SHP77 (cell line): ENCODE results near the gene CADPS2.
A peak's percentile ranks its signal among the peaks of the same experiment; 100 is the strongest.

Experiments
- DNase-seq, 2 experiments: peaks; one replicate each; lab custom pipeline; 2025; lab: John Stamatoyannopoulos, UW

Gene CADPS2

GRCh38 chr7:122886357-122887081, at the start of gene CADPS2:
CADPS2 (minus strand) TSS chr7:122886460; CDS start chr7:122886337, 123 bp downstream.
- peak; percentile 81 to 82 for DNase-seq

GRCh38 chr7:122935620-122936019, 49.4 kb upstream of the CADPS2 start:
- DNase-seq = no peak

GRCh38 chr7:122919643-122920181, 33.5 kb upstream of the CADPS2 start:
- DNase-seq = no peak

GRCh38 chr7:122914812-122915211, 28.6 kb upstream of the CADPS2 start:
- no peak for DNase-seq

- no peak for DNase-seq
Measured at GRCh38 chr7:122913608-122914007, 27.3 kb upstream of the CADPS2 start.

GRCh38 chr7:122902751-122903495, 16.7 kb upstream of the CADPS2 start:
- no peak for DNase-seq

GRCh38 chr7:122901250-122901649, 15.0 kb upstream of the CADPS2 start:
- no peak for DNase-seq

GRCh38 chr7:122896509-122896908, 10.2 kb upstream of the CADPS2 start:
- DNase-seq = no peak

GRCh38 chr7:122893486-122893885, 7.2 kb upstream of the CADPS2 start:
- DNase-seq = no peak

- DNase-seq = no peak
Measured at GRCh38 chr7:122889116-122889515, 2.9 kb upstream of the CADPS2 start.

GRCh38 chr7:122887848-122888247, 1.6 kb upstream of the CADPS2 start:
- no peak for DNase-seq

GRCh38 chr7:122887198-122887597, 938 bp upstream of the CADPS2 start:
- peak; percentile 36 to 75 for DNase-seq

GRCh38 chr7:122885583-122886356, 490 bp downstream of the CADPS2 start:
- peak; percentile 42 to 53 for DNase-seq

- peak; percentile 60 to 77 for DNase-seq
Measured at GRCh38 chr7:122884186-122884585, 2.1 kb downstream of the CADPS2 start.

- peak; percentile 25 to 38 for DNase-seq
Measured at GRCh38 chr7:122883049-122883680, 3.1 kb downstream of the CADPS2 start.

GRCh38 chr7:122881324-122881723, 4.9 kb downstream of the CADPS2 start:
- no peak for DNase-seq

GRCh38 chr7:122869260-122869659, 17.0 kb downstream of the CADPS2 start:
- DNase-seq = no peak

- DNase-seq = no peak
Measured at GRCh38 chr7:122867471-122867980, 18.7 kb downstream of the CADPS2 start.

GRCh38 chr7:122864838-122865237, 21.4 kb downstream of the CADPS2 start:
- no peak for DNase-seq

GRCh38 chr7:122864016-122864415, 22.2 kb downstream of the CADPS2 start:
- DNase-seq = no peak

- no peak for DNase-seq
Measured at GRCh38 chr7:122858320-122858719, 27.9 kb downstream of the CADPS2 start.

- no peak for DNase-seq
Measured at GRCh38 chr7:122850528-122850927, 35.7 kb downstream of the CADPS2 start.
